BE2C (cell line): Measurements from ENCODE around the gene PTK7.

Experiments used
- DNase-seq: peaks from one replicate; pipeline ENCODE4 v3.0.0-alpha.2; 2020
- H3K27me3 ChIP-seq: fragments of 250-450 bp; sonication (Bioruptor Pico); 2 replicates; pipeline ENCODE4 v1.5.1; 2020; ENCODE audit warnings: mild to moderate bottlenecking
- H3K36me3 ChIP-seq: fragments of 250-450 bp; sonication (Bioruptor Pico); 2 replicates; pipeline ENCODE4 v1.5.1; 2020; ENCODE audit warnings: mild to moderate bottlenecking
- H3K4me1 ChIP-seq: fragments of 250-450 bp; sonication (Bioruptor Pico); 2 replicates; pipeline ENCODE4 v1.5.1; 2020
- H3K4me3 ChIP-seq: 2 replicates; pipeline ENCODE4 v1.5.1; 2011; ENCODE audit warnings: low read depth, low read length
- H3K9me3 ChIP-seq: fragments of 250-450 bp; sonication (Bioruptor Pico); 2 replicates; pipeline ENCODE4 v1.5.1; 2020
- CTCF ChIP-seq: IDR thresholded peaks from 2 replicates; pipeline ENCODE4 v1.5.1; 2012; ENCODE audit warnings: mild to moderate bottlenecking, low read depth, low read length

The PTK7 gene

GRCh38 chr6:43204271-43205105 is 128.4 kb downstream of the PTK7 start:
- no peak for DNase-seq
- H3K9me3 ChIP-seq = no peaks in the 10 kb centered on the region
- no peaks in the 10 kb centered on the region for H3K36me3 ChIP-seq

GRCh38 chr6:43205849-43206248 is 129.7 kb downstream of the PTK7 start:
- DNase-seq = no peak
- H3K27me3 ChIP-seq = no peaks in the 10 kb centered on the region
- no peaks in the 10 kb centered on the region for H3K9me3 ChIP-seq
- H3K4me3 ChIP-seq = no peak overlapping the region
- no peaks in the 10 kb centered on the region for H3K36me3 ChIP-seq
- no peak for TF ChIP-seq CTCF
- H3K4me1 ChIP-seq = no peaks in the 10 kb centered on the region

More at GRCh38 chr6:43204271-43205105, 128.4 kb downstream of the PTK7 start:
- TF ChIP-seq CTCF = no peak
- Histone ChIP-seq H3K4me1 (no peaks in the 10 kb centered on the region), H3K4me3 (no peak overlapping the region), H3K27me3 (no peaks in the 10 kb centered on the region)

GRCh38 chr6:43207286-43207685 is 131.2 kb downstream of the PTK7 start:
- Histone ChIP-seq H3K4me1 (no peaks in the 10 kb centered on the region), H3K9me3 (no peaks in the 10 kb centered on the region), H3K27me3 (no peaks in the 10 kb centered on the region), H3K4me3 (no peak overlapping the region), H3K36me3 (no peaks in the 10 kb centered on the region)
- no peak for DNase-seq
- no peak for TF ChIP-seq CTCF
